OCI-LY1 (cell line): Measurements from ENCODE around the gene LHFPL2.

Experiments used
- CTCF ChIP-seq: fragments of 200-600 bp; sonication (generic), shearing (Covaris generic); IDR thresholded peaks from 2 replicates; pipeline ENCODE4 v1.5.1; 2017; ENCODE audit warnings: mild to moderate bottlenecking, antibody characterized with exemption, low read length, moderate library complexity, mixed read lengths
- EZH2 ChIP-seq: fragments of 200-600 bp; sonication (generic), shearing (Covaris generic); IDR thresholded peaks from 2 replicates; pipeline ENCODE4 v1.8.0; 2017; ENCODE audit warnings: borderline replicate concordance, mixed run types, mild to moderate bottlenecking, antibody characterized with exemption, low read length, moderate library complexity, mixed read lengths

GRCh38 chr5:78521455-78521854 is 127.1 kb downstream of the LHFPL2 start:
- no peak for TF ChIP-seq CTCF
- no peak for TF ChIP-seq EZH2
